HG03521 (cell line): ENCODE data around the gene UBAC1.

ENCODE experiments used
- ATAC-seq: cut with Tn5 transposase; IDR thresholded peaks from one replicate; pipeline ENCODE4 v1.9.1; 2021; ENCODE audit warnings: mild to moderate bottlenecking, moderate library complexity; ENCODE audit not compliant: unreplicated experiment

UBAC1 gene

GRCh38 chr9:135993765-135994500 lies 32.8 kb upstream of the UBAC1 start:
- ATAC-seq, result no peak

- no peak for ATAC-seq
Measured at GRCh38 chr9:135993409-135993742, 32.2 kb upstream of the UBAC1 start.

DNA sequence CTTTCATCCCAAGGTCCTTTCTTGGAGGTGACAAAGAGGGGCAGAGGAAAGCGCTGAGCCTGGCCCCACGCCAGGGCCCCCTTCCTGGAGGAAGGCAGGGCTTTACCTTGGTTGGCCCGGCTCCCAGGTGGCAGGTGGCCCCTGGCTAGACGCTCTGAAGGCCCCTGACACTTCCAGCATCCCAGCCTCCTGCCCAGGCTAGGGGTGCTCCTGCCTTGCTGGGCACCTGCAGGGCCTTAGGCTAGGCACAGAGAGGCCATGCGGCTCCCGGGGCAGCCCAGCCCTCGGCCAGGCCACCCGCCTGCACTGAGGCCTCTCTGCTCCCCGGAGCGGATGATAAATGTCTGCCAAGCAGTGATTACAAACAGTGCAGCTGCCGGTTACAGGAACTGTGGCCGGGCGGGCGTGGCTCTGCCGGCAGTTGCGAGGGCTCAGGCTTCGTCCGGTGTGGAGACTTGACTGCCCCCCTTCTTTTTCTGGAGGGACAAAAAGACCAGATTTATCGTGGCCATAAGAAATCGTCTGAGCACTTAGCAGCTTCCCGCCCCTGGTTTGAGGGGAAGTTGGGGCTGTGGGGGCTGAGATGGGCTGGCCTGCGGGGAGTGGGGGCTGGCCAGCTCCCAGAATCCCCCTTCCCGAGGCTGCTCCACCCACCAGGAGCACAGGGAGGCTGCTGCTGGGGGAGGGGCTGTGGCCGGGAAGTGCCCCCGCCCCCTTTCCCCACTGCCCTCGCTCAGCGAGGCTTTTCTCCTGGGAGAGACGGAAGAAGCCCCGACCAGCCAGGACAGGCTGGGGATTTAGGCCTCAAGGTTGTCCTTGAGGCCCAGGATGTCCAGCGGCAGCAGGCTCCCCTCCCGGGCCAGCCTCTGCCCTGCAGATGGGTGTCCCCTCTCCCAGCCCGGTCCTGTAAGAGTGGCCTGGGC lies 31.6 kb upstream of the UBAC1 start:
- ATAC-seq, result no peak

- no peak for ATAC-seq
Measured at GRCh38 chr9:135991771-135992170, 30.6 kb upstream of the UBAC1 start.

- no peak for ATAC-seq
Measured at GRCh38 chr9:135990468-135991429, 29.6 kb upstream of the UBAC1 start.

DNA sequence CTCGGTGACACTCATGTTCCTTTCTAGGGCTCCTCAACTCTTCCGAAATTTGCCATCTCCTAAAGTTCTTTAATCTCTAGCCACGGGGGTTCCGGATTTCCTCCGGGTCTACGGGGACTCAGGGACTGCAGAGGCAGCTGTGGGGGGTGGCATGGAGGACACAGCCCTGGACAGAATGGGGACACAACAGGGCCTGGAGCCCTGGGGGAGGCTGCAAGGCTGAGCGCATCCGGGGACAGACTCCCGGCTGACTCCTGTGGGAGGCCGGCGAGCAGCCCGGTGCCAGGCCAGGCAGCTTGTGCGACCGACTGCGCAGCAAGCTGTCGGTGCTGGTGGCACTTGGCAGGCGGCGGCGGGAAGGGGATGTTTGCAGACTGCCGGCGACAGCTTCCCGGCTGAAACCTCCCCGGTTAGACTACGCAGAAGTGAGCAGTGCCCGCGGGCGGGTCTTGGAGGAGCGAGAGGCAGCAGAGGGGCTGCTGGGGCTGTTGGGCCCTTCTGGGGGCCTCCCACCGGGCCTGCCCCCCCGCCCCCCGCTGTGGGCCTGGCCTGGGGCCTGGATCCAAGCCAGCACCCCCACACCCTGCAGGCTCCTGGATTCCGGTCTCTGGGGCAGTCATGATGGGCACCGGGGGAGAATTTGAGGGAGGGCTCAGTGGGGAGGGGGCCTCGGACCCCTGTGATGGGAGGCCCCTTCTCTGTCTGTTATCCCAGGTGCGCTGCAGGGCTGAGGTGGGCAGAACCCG lies 28.7 kb upstream of the UBAC1 start:
- no peak for ATAC-seq

DNA sequence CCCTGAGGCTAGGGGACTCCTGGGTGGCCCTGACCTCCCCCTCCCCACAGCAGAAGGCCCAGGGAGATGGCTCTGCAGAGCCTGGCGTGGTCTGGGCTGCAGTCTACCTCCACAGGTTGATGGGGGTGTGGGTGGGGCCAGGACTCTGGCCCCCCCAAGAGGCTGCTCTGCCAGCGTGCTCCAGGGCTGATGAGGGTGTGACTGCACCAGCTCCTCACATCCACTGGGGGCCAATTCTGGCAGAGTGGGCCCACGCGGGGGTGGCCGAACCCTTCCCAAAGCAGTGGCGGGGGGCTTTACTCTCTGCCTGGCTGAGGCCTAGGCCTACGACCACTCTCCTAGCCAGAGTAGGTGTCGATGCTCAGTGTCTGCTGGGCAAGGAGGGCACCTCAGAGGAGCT lies 28.0 kb upstream of the UBAC1 start:
- no peak for ATAC-seq

DNA sequence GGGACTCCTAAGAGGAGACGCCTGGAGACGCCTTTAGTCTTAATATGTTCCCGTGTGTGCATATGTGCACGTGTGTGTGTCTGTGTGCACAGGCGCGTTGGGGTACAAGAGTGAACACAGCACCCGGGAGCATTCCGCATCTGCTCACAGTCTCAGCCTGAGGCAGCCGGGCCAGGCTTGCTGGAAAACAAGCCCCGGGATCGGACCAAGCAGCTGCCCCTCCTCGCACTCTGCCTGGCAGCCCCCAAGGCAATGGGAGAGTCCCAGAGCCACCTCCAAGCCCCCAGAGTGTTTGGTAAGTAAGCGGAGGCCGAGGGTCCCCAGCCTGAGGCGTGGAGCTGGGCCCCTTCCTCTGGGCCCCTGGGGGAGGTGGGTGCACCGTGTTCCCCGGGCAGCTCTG lies 27.3 kb upstream of the UBAC1 start:
- no peak for ATAC-seq

DNA sequence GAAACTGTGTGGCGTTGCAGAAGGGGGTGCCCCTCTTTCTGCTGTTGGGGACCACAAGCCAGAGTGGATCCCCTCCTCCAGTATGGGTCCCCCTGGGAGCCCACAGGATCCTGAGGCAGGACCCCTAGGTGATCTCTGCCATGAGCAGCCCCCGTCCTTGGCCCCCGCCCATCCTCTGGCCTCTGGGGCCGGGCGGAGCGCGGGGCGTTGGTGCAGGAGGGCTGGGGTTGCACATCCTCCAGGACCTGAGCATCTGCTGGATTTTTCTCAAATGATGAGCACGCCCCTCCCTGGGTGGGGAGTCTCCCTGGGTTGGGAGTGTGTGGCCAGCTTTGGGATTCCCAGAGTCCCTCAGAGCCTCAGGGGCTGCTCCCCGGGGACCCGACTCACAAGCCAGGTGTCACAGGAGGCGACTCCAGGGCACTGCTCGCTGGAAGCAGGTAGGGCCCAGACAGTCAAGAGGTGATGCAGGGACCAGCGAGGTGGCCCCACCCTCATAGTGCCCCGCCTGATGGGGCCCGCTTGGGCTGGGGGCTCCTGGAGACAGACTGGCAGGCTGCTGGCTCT lies 26.7 kb upstream of the UBAC1 start:
- no peak for ATAC-seq

GRCh38 chr9:135986605-135987004 lies 25.4 kb upstream of the UBAC1 start:
- ATAC-seq, result no peak

GRCh38 chr9:135985889-135986288 lies 24.7 kb upstream of the UBAC1 start:
- ATAC-seq, result no peak

- ATAC-seq, result no peak
Measured at GRCh38 chr9:135985459-135985774, 24.2 kb upstream of the UBAC1 start.

DNA sequence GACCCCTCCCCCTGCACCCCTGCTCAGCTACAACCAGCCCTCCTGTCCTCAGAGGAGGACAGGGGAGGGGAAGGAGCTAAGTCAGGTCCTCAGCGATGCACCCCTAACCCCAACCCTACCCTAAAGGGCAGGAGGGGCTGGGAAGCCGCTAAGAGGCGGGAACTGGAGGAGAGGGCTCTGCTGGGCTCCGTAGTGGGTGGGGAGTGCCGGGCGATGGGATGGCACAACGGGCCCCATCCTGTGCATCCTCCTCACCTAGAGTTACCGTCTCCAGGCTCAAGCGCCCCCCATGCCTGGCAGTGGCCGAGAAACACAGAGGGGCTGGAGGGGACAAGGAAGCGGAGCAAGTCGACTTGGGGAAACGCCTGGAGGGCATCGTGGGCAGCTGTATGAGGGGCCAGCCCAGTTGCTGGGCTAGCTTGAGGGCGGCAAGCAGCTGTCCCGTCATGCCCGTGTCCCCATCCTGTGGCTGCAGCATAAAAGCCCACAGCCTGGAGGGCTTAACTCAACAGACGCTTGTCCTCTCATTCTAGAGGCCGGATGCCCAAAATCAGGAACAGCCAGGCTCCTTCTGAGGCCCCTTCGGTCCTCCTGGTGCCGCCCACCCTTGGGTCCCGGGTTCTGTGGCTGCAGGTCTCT lies 23.0 kb upstream of the UBAC1 start:
- no peak for ATAC-seq

DNA sequence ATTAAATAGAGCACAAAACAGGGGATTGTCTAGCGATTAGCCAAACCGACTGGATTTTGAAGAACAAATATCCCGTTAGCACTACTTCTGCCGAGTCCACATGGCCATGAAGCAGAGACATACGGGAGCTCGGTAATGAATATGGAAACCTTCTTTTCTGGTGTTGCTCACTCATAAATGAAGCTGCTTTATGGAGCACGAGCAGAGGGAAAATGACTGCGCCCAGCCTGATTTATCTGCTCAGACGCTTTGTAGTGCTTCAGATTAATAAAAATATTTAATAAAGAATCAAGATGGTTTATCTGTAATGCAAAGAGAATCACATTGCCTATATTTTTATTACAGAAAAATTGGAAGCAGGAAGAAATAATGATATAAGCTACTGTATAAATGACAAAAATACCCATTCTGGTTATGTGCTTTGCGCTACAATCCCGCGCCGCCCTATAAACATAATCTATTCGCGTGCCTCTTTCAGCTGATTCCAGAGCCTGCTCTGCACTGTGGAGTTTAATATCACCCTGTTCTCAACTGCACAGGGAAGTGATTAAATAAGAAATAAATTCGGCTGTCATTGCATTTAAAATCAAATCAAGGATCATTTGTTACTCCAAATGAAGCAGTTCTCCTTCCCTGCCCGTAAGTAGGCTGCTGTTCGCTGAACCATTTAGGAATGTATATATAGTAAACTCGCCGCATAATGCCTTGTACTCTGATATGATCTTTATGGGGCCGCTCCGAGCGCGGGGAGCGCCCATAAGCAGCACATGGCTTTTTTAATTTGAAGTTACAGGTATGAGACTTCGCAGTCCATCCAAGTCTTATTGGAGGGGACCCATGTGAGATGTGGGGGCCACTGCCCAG lies 22.3 kb upstream of the UBAC1 start:
- no peak for ATAC-seq

- ATAC-seq, result no peak
Measured at GRCh38 chr9:135982499-135983207, 21.5 kb upstream of the UBAC1 start.

GRCh38 chr9:135980926-135981630 lies 19.9 kb upstream of the UBAC1 start:
- ATAC-seq, result no peak

DNA sequence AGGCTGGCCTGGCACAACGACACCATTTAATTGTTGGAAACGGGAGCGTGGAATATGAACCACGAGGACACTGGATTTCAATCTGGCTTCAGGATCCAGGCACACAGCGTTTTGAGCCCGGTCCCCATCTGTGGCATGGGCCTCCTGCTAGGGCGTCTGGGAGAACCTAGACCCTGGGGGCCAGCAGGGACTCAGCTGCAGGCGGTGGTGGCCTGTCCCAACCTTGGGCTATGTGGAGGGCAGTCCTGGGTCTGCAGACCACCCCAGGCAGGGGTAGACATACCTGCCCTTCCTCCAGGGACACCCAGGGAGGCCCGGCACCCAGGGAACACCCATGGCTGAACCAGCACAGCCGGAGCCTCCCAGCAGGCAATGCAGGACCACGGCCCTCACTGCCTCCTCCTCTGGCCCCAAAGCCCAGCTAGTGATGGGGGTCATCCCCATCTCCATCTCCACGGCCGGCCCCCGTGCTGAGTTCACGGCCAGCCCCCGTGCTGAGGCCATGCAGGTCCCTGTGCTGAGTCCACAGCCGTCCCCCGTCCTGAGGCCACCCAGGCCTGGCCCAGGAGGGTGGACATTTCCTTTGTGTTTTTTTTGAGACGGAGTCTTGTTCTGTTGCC lies 18.5 kb upstream of the UBAC1 start:
- ATAC-seq, result no peak
